ENCODE data around the gene ABCB8. TPM values are rescaled to one million over a fixed set of nuclear protein-coding genes. Genes with fewer than 3 reads are reported as not detected.

ABCB8 gene
- total and polyA plus RNA-seq, 9 of the 15 experiments (the other 6 are each of a cell fraction or from before 2014, with no cell fraction given), result 7.6 to 106 (median 36.3) TPM

- TF ChIP-seq FOXK2 (conservative IDR thresholded peaks at IDR 0.05 in 1 of 2, IDR thresholded peaks at IDR 0.05 in 1 of 2; ENCODE audit: low read depth in 2 of 2) (peak; percentile 27 to 41; a peak in 2 of 4 replicates), FOSL1 (tag; conservative IDR thresholded peaks at IDR 0.05) (peak; percentile 91), POLR2AphosphoS5 (IDR thresholded peaks at IDR 0.05; ENCODE audit: control insufficient read depth, insufficient read depth, low read depth, low read length) (peak; percentile 49; the same call in 1 of the 2 replicates), RAD51 (IDR thresholded peaks at IDR 0.05; ENCODE audit: borderline replicate concordance, low read depth) (peak; percentile 95), HMGXB4 (CRISPR knock-in tag; IDR thresholded peaks at IDR 0.05) (peak; percentile 22; the same call in 1 of the 2 replicates), MEF2A (IDR thresholded peaks at IDR 0.05; ENCODE audit: control insufficient read depth, low read depth, low read length) (no peak), KLF1 (tag; IDR thresholded peaks at IDR 0.05) (peak; percentile 15; the same call in 1 of the 2 replicates), ZBTB7A (IDR thresholded peaks at IDR 0.05; ENCODE audit: borderline replicate concordance, control insufficient read depth, low read depth, low read length) (peak; percentile 72), MAFF (IDR thresholded peaks at IDR 0.05; ENCODE audit: low read length) (no peak), FOXP4 (CRISPR knock-in tag; IDR thresholded peaks at IDR 0.05; ENCODE audit: borderline replicate concordance) (0 out of 2 replicates have a peak, but pooled peaks have one; percentile 37)
- TF ChIP-seq, protein P1, sequence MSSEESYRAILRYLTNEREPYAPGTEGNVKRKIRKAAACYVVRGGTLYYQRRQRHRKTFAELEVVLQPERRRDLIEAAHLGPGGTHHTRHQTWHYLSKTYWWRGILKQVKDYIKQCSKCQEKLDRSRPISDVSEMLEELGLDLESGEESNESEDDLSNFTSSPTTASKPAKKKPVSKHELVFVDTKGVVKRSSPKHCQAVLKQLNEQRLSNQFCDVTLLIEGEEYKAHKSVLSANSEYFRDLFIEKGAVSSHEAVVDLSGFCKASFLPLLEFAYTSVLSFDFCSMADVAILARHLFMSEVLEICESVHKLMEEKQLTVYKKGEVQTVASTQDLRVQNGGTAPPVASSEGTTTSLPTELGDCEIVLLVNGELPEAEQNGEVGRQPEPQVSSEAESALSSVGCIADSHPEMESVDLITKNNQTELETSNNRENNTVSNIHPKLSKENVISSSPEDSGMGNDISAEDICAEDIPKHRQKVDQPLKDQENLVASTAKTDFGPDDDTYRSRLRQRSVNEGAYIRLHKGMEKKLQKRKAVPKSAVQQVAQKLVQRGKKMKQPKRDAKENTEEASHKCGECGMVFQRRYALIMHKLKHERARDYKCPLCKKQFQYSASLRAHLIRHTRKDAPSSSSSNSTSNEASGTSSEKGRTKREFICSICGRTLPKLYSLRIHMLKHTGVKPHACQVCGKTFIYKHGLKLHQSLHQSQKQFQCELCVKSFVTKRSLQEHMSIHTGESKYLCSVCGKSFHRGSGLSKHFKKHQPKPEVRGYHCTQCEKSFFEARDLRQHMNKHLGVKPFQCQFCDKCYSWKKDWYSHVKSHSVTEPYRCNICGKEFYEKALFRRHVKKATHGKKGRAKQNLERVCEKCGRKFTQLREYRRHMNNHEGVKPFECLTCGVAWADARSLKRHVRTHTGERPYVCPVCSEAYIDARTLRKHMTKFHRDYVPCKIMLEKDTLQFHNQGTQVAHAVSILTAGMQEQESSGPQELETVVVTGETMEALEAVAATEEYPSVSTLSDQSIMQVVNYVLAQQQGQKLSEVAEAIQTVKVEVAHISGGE (CRISPR knock-in tag; IDR thresholded peaks at IDR 0.05), result peak in 1 of 3 experiments; percentile 17; a peak in 1 of 6 replicates
- TF ChIP-seq, protein P2, sequence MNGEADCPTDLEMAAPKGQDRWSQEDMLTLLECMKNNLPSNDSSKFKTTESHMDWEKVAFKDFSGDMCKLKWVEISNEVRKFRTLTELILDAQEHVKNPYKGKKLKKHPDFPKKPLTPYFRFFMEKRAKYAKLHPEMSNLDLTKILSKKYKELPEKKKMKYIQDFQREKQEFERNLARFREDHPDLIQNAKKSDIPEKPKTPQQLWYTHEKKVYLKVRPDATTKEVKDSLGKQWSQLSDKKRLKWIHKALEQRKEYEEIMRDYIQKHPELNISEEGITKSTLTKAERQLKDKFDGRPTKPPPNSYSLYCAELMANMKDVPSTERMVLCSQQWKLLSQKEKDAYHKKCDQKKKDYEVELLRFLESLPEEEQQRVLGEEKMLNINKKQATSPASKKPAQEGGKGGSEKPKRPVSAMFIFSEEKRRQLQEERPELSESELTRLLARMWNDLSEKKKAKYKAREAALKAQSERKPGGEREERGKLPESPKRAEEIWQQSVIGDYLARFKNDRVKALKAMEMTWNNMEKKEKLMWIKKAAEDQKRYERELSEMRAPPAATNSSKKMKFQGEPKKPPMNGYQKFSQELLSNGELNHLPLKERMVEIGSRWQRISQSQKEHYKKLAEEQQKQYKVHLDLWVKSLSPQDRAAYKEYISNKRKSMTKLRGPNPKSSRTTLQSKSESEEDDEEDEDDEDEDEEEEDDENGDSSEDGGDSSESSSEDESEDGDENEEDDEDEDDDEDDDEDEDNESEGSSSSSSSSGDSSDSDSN (IDR thresholded peaks at IDR 0.05; ENCODE audit: borderline replicate concordance in 1 of 2, low read depth in 2 of 2, low read length in 2 of 2), result peak; percentile 39 to 68; a peak in 1 of 4 replicates
Measured at GRCh38 chr7:151062399-151063211, 34.4 kb downstream of the ABCB8 start (continued).

Measured in K562 (cell line).